ENCODE measurements around the gene SELP. TPM values are rescaled to one million over a fixed set of nuclear protein-coding genes. Genes with fewer than 3 reads are reported as not detected.

SELP gene
- polyA plus RNA-seq, 1 donor from 2014 or later, result 2.2 TPM

DNA sequence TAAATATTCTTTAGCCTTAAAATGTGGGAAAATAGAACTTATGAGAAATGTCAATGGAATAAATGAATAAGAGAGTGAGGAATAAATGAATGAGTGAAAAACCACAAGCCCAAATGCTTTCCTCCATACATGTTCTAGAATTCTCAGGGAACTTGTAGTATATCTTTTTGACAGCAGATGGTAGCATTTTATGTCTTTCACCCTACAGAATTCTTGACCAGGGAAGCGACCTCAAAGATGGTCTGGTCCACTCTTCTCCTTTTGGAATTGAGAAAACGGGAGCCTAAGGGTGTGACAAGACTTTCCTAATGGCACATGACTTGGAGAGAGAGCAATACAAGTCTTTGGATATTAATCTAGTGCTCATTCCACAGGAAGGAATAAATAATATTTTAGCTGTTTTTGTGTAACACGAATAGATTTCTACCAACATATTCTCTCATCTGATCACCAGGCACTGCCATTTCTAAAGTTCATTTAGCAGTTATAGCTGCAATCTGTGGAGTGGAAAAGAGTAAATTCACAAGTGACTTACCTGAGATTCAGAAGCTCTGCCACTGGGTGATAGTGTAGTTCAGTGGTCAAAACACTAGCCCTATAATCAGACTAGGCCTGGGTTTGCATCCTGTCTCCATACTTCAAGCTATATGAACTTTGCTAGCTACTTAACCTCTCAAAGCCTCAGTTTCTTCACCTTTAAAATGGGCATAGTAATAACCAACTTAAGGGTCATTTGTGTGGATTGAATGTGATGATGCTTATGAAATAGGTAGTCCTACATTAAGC is 28.6 kb downstream of the SELP start:
- Mint-ChIP-seq H3K27me3 (no peaks in the 10 kb centered on the region), H3K27ac (peak overlapping the region in 2 of 3 donors; percentile 14 to 39), H3K4me1 (peaks cover 31 to 39% (median 35%) of the 10 kb centered on the region in 3 donors), H3K4me3 (peak overlapping the region in 3 of 4 donors; percentile 2 to 85 (median 13)), H3K9me3 (no peaks in the 10 kb centered on the region), H3K36me3 (no peaks in the 10 kb centered on the region)

DNA sequence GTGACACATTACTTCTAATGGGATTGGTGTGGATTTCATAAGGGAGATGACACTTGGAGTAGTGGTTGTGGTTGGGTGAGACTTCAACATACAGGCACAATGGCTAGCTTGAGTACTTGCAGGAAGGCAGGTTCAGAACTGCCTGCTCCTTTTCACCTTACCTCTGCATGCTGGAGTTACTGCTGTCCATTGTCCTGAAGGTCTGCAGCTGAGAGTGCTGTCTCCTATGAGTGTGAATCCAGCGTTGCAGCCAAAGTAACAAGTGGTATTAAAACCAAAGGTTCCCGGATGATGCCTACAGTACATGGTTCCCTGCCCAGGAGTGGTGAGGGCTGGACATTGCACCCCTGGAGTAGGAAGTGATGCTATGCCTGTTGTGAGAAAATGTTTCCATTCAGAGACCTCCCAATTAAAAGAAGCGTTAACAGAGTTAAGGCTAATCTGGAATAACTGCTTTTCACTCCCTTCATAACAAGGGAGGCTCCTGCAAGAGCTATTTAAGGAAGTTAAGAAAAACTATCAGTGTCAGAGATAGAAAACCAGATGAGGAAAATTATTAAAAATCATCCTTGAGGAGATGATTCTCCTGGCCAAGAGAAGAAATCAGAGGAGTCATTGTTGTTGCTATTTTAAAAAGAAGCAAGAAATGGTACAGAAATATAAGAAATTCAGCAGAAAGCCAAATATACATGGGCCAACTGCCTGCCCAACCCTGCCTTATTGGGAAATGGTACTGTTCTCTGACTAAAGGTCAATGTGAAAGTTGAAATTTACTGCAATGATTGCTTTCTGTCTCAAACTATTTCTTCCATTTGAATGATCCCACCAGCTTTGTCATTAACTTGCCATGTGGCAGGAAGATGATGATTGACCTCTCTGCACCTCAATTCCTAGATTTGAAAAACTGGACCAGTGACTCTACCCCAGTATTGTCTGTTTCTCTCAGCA is 33.9 kb downstream of the SELP start:
- Mint-ChIP-seq H3K36me3 (no peaks in the 10 kb centered on the region), H3K27ac (no peak overlapping the region), H3K9me3 (no peaks in the 10 kb centered on the region), H3K4me3 (no peak overlapping the region), H3K27me3 (no peaks in the 10 kb centered on the region), H3K4me1 (peaks cover 2% of the 10 kb centered on the region in 3 donors)

DNA sequence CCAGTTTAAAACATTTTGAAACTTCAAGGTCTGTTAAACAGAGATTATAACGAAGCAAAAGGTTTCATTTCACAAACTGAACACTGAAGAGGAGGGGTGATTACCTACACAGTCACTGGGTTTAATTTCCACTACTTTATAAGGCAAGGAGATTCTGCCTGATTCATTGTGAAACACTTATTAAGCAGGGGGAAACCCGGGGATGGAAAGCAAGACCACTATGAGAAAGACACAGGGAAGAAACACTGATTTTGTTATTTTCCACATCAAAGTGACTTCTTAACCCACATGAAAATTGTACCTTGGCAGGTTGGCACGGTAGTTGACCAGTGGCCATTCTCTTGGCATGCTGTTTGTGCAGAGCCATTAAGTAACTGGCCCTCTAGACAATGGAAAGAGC is 35.5 kb downstream of the SELP start:
- no peaks in the 10 kb centered on the region for H3K4me1 Mint-ChIP-seq
- no peaks in the 10 kb centered on the region for H3K27me3 Mint-ChIP-seq
- H3K36me3 Mint-ChIP-seq, result no peaks in the 10 kb centered on the region
- no peaks in the 10 kb centered on the region for H3K9me3 Mint-ChIP-seq
- H3K4me3 Mint-ChIP-seq, result no peak overlapping the region
- no peak overlapping the region for H3K27ac Mint-ChIP-seq

DNA sequence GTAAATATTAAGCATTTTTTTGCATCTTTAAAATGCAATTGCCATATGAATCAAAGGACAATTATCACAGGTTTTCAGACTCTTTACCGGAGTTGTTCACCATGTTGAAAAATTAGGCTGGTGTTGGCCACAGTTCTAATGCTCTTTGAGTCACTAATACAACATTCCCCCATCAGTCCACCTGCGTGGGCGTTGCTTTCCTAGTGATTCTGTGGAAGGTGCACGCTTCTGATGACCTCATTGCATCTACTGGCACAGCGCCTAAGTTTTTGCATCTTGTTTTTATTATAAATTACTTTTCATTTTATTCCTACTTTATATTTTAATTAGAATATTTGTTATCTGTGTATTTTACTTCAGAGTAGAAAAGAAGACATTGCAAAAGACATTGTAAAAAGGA is 39.0 kb downstream of the SELP start:
- no peak overlapping the region for H3K4me3 Mint-ChIP-seq

DNA sequence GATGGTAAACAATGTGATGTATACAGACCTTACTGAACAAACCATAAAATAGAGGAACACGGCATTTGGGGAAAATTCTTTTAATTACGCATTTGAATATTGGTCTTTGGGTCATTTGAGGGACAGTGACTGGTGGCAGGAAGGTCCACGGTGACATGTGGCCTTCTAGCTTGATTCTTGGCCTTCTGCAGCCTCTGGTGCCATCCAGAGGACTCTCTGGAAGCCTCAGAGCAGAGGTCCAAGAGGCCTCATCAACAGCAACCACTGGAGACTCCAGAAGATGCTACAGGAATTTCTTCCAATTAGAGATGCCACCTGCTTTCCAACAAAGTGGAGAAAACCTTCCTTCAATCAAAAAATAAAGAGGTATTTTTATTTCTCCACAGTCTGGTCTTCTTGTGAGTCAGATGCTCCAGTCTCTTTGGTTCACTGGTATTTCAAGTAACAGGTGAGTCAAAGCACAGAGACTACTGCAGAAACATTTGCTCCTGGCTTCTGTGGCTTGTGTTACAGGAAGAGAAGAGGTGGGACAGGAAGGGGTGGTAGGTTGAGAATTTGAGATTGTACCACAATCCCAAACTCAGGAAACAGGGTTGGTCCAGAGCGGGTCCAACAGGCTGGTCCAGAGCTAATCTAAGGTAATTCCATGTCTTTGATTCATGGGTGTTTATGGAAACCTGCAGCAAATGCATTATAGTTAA is 41.0 kb downstream of the SELP start:
- Mint-ChIP-seq H3K27me3 (peaks cover 11% of the 10 kb centered on the region), H3K27ac (no peak overlapping the region), H3K4me3 (no peak overlapping the region), H3K9me3 (no peaks in the 10 kb centered on the region), H3K4me1 (peaks cover 6 to 12% (median 9%) of the 10 kb centered on the region in 3 donors), H3K36me3 (no peaks in the 10 kb centered on the region)

More for the DNA sequence above, 39.0 kb downstream of the SELP start:
- Mint-ChIP-seq H3K4me1 (peaks cover 6 to 12% (median 7%) of the 10 kb centered on the region in 3 donors), H3K9me3 (no peaks in the 10 kb centered on the region), H3K27ac (no peak overlapping the region), H3K36me3 (no peaks in the 10 kb centered on the region), H3K27me3 (peaks cover 5% of the 10 kb centered on the region)

DNA sequence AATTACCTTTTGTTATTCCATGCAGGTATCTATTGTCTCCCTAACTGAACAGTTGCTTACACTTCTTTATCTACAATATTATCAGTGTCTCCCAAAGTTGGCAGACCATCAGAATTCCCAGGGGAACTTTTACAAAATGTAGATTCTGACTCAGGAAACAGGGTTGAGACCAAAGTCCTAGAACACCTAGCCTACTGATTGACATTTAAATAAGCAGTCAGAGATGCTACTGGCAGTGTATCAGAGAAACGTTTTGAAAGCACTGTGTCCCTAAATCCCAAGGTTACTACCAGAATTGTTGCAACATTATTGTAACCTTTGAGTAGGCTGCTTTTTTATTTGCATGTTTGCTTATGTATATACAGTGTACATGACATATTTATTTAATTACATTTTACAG is 41.8 kb downstream of the SELP start:
- peaks cover 6 to 12% (median 9%) of the 10 kb centered on the region in 3 donors for H3K4me1 Mint-ChIP-seq
- peaks cover 11% of the 10 kb centered on the region for H3K27me3 Mint-ChIP-seq
- no peak overlapping the region for H3K4me3 Mint-ChIP-seq
- H3K27ac Mint-ChIP-seq, result no peak overlapping the region
- H3K9me3 Mint-ChIP-seq, result no peaks in the 10 kb centered on the region
- H3K36me3 Mint-ChIP-seq, result no peaks in the 10 kb centered on the region

DNA sequence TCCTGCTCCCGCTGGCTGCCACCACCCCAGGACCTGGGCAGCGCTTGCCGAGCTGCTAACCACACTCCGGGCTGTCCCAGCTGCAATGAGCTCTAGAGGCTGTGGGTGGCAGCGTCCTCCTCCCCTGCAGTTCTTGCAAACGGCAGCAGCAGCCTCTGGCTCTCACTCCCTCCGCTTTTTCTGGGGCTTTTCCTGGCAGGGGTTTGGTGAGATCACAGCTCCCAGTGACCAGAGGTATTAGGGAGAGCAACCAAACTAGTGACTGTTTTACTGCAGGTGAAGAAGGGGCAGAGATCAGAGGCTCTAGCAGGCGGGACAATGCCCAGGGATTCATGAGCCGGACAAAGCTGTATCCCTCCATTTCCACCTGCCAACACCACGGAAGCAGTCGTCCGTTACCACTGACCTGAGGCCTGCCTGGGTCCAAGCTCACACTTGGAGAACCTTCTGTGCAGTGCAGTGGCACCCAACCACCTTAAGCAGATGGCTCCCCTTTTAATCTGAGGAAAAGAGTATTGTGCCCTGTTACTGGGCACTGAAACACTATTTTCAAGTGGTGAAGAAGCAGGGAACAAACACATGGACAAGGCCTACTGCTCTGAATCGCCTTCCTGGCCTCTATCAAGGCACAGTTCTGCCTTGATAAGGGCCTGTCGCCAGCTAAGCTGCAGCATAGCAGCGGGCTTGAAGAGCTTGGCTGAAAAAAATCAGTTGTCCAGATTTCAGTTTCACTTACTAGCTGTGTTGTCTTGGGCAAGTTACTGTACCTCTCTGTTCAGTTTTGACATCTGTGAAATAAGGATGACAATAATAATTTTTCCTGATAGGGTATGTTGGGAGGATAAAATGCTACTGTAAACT is 43.3 kb downstream of the SELP start, which contains the start of gene F5:
Gene F5, minus strand, starts transcription at position 87 of the 861 bp plus-strand sequence. CDS start 95 bp downstream, outside the sequence.
- H3K27me3 Mint-ChIP-seq, result peaks cover 12% of the 10 kb centered on the region
- no peaks in the 10 kb centered on the region for H3K9me3 Mint-ChIP-seq
- no peak within 1 kb of the TSS for H3K27ac Mint-ChIP-seq
- H3K4me1 Mint-ChIP-seq, result peaks cover 6 to 12% (median 9%) of the 10 kb centered on the region in 3 donors
- peak within 1 kb of the TSS in 3 of 4 donors; percentile 47 to 91 (median 82) for H3K4me3 Mint-ChIP-seq
- no peaks in the 10 kb centered on the region for H3K36me3 Mint-ChIP-seq

DNA sequence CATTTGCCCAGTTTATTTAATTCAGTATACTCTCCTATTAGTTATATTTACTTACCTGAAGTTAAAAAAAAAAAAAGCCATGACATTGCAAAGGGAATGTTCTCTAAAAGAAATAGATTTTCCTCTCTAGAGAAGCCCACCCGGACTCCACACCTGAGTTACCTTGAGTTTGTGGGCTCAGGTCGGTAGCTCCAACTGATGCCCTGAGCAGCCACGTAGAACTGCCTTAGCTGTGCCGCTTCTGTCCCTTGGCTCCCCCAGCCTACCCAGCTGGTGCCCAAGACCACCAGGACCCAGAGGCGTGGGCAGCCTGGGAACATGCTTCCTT is 43.9 kb downstream of the SELP start:
- peak overlapping the region in 3 of 4 donors; percentile 47 to 91 (median 82) for H3K4me3 Mint-ChIP-seq
- H3K27me3 Mint-ChIP-seq, result peaks cover 12% of the 10 kb centered on the region
- H3K36me3 Mint-ChIP-seq, result no peaks in the 10 kb centered on the region
- peaks cover 6 to 12% (median 9%) of the 10 kb centered on the region in 3 donors for H3K4me1 Mint-ChIP-seq
- H3K9me3 Mint-ChIP-seq, result no peaks in the 10 kb centered on the region
- H3K27ac Mint-ChIP-seq, result no peak overlapping the region

DNA sequence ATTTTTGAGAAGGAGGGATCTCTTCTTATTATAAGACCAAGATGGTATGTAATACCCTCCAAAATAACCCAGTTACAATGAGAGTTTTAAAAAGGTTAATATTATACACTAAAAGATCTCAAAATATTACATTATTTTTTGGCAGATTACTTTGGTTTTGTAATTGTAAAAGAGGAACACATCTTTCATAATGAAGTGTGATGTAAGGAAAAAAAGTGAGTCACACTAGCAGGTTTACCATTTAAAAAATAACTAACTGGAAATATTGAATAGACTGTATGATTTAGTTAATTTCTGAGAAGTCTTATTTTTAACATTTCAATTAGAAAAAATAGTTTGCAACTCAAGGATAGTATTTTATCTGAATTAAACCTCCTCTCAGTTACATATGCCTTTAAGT is 44.7 kb downstream of the SELP start:
- Mint-ChIP-seq H3K27me3 (peaks cover 12% of the 10 kb centered on the region), H3K9me3 (no peaks in the 10 kb centered on the region), H3K4me1 (peaks cover 6 to 12% (median 9%) of the 10 kb centered on the region in 3 donors), H3K27ac (no peak overlapping the region), H3K36me3 (no peaks in the 10 kb centered on the region), H3K4me3 (no peak overlapping the region)

DNA sequence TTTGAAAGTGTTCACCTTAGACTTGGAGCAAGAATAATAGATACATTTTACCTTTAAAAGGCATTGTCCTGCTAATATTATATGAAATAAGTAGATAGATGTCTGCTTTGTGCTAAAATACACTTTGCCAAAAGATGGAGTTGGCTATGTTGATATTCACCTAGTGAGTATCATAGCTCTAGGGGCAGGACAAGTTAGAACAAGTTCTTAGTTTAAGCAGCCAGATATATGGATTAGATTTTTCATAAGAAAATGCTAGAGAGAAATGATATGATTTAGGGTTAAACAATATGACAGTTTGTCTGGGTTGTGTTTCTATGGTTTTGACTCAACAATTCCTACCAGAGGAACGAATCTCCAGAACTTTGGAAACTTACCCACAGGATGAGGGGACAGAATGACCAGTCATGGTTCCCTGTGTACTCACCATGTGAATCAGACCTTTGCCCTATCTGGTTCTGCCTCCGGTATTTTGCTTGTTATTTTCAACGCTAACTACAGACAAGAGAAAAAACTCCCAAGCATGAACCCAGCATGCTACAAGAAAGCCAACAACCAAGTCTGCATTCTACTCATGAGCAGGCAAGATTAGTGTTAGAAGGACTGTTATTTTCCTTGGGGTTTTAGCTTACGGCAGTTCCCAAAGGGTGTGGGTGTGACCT is 45.3 kb downstream of the SELP start:
- H3K27ac Mint-ChIP-seq, result no peak overlapping the region
- H3K27me3 Mint-ChIP-seq, result peaks cover 12% of the 10 kb centered on the region
- H3K4me3 Mint-ChIP-seq, result no peak overlapping the region
- H3K9me3 Mint-ChIP-seq, result no peaks in the 10 kb centered on the region
- peaks cover 6 to 12% (median 9%) of the 10 kb centered on the region in 3 donors for H3K4me1 Mint-ChIP-seq
- no peaks in the 10 kb centered on the region for H3K36me3 Mint-ChIP-seq

DNA sequence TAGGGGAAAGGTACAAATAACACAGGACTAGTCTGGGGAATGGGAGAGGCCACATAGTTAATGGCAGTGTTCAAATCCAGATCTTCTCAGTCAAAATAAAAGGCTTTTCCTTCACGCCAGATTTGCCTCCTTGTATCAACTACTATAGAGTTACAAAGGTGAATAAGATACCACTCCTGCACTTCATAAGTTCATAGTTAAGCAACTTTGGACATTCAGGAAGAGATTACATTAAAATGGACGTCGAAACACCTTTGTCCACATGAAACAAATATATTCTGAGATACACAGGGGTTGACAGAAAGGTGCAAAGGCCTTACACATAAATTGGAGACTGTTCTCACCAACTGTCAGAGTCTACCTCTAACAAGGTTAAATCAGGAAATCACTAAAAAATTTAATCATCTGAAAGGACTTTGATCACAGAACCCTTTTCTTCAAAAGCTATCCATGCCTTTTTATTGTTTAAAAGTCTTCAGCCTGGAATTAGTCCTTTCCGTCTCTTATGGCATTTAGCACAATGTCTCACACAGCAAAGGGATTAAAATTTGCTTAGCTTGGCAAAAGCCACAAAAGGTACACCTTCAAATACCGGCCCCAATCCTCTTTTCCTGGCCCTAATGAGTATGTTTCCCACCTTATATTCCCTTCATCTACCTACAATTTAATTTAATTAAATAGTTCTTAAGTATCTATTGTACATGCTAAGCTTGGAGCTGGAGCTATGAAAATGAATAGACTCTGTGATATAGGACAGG is 51.8 kb downstream of the SELP start:
- no peak overlapping the region for H3K4me3 Mint-ChIP-seq
- H3K36me3 Mint-ChIP-seq, result no peaks in the 10 kb centered on the region
- H3K27me3 Mint-ChIP-seq, result peaks cover 10% of the 10 kb centered on the region
- H3K4me1 Mint-ChIP-seq, result no peaks in the 10 kb centered on the region
- H3K9me3 Mint-ChIP-seq, result no peaks in the 10 kb centered on the region
- H3K27ac Mint-ChIP-seq, result no peak overlapping the region

DNA sequence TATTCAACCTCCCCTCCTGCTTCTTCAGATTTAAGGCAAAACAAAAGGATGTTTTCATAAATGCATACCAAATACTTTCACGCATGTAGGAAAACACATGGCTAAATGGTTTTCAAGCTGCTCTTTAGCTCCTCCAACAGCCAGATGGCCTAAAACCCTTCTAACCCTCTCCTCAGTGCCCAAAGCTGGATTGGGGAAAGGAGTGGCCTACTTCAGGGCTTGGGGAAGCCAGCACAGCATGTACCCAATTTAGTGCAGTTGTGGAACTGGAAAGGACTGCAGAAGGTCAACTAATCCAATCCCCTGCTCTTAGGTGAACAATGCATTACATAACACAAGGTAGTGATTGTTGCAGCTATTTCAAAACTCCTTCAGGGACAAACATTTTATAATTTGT is 53.0 kb downstream of the SELP start:
- H3K27me3 Mint-ChIP-seq, result peaks cover 9% of the 10 kb centered on the region
- H3K9me3 Mint-ChIP-seq, result no peaks in the 10 kb centered on the region
- no peak overlapping the region for H3K4me3 Mint-ChIP-seq
- no peaks in the 10 kb centered on the region for H3K36me3 Mint-ChIP-seq
- no peaks in the 10 kb centered on the region for H3K4me1 Mint-ChIP-seq
- no peak overlapping the region for H3K27ac Mint-ChIP-seq

DNA sequence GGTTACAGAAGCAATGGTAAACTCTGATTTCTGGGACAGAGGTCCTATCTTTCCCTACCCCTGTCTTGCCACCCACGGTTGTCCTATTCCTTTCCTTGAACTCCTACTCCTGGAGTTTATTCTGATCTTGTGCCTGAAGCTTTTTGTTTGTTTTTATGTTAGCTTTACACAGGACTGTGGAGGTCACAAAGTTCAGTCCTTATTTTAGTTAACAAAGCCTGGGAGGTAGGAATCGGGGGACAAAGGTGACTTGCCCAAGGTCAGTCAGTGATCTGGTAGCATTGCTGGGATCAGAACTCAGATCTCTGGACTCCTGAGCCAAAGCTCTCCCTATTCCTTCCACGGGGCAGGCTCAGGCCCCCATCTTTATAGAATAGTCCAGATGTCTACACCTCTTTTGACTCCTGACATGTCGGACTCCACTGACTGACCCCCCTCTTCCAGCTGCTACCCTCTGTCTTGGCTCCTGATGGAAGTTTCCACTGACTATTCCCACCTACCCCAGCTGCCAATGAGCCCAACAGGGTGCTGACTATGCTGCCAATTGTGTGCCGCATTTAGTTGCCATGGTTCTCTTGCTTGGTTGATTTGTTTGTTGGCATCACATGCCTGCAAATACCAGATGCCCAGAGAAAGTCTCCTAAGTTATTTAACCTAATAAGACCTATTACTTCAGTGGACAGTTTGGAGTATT is 53.5 kb downstream of the SELP start:
- no peaks in the 10 kb centered on the region for H3K9me3 Mint-ChIP-seq
- H3K27ac Mint-ChIP-seq, result no peak overlapping the region
- no peak overlapping the region for H3K4me3 Mint-ChIP-seq
- H3K4me1 Mint-ChIP-seq, result no peaks in the 10 kb centered on the region
- no peaks in the 10 kb centered on the region for H3K36me3 Mint-ChIP-seq
- H3K27me3 Mint-ChIP-seq, result peaks cover 9% of the 10 kb centered on the region
